DND-41 (cell line): ENCODE data around the gene TRIM29.

Experiments used
- ATAC-seq: fragments of 200-7000 bp; cut with Tn5 transposase; 3 replicates; pipeline ENCODE4 v1.9.1; 2021; ENCODE audit warnings: low read depth; ENCODE audit not compliant: insufficient read depth
- DNase-seq: peaks from one replicate; pipeline ENCODE4 v3.0.0-alpha.2; 2020
- H2AFZ ChIP-seq: 2 replicates; pipeline ENCODE4 v1.6.0; 2012; ENCODE audit warnings: low read depth, low read length
- H3K27ac ChIP-seq: 2 replicates; pipeline ENCODE4 v1.5.1; 2012; ENCODE audit warnings: low read length, inconsistent platforms
- H3K27me3 ChIP-seq: fragments of 200-600 bp; sonication (generic); 2 replicates; pipeline ENCODE4 v1.6.0; 2012; ENCODE audit warnings: low read length, mild to moderate bottlenecking, inconsistent platforms; ENCODE audit not compliant: insufficient read depth, poor library complexity
- H3K36me3 ChIP-seq: 2 replicates; pipeline ENCODE4 v1.5.1; 2012; ENCODE audit warnings: low read length, inconsistent platforms; ENCODE audit not compliant: insufficient read depth
- H3K4me1 ChIP-seq: 2 replicates; pipeline ENCODE4 v1.5.1; 2012; ENCODE audit warnings: mild to moderate bottlenecking, low read length; ENCODE audit not compliant: insufficient read depth
- H3K4me2 ChIP-seq: 2 replicates; pipeline ENCODE4 v1.6.0; 2012; ENCODE audit warnings: mild to moderate bottlenecking, moderate library complexity, low read length, inconsistent platforms; ENCODE audit not compliant: insufficient read depth
- H3K4me3 ChIP-seq, 2 experiments: fragments of 200-600 bp in 1 of 2; shearing (Covaris generic) in 1 of 2; 2 replicates each; pipeline ENCODE4 v1.5.1; 2012 to 2016; ENCODE audit warnings: inconsistent platforms in 2 of 2, low read length in 2 of 2, mild to moderate bottlenecking in 2 of 2, low read depth in 1 of 2, moderate library complexity in 1 of 2
- H3K79me2 ChIP-seq: 2 replicates; pipeline ENCODE4 v1.6.0; 2012; ENCODE audit warnings: low read length, inconsistent platforms; ENCODE audit not compliant: insufficient read depth
- H3K9ac ChIP-seq: 2 replicates; pipeline ENCODE4 v1.6.0; 2012; ENCODE audit warnings: low read depth, mild to moderate bottlenecking, inconsistent platforms, low read length, moderate library complexity
- H3K9me3 ChIP-seq: 2 replicates; pipeline ENCODE4 v1.5.1; 2012; ENCODE audit warnings: low read length, moderate library complexity, mild to moderate bottlenecking, inconsistent platforms; ENCODE audit not compliant: insufficient read depth, severe bottlenecking
- H4K20me1 ChIP-seq: 2 replicates; pipeline ENCODE4 v1.6.0; 2012; ENCODE audit warnings: low read length; ENCODE audit not compliant: insufficient read depth
- EZH2 ChIP-seq: IDR thresholded peaks from 3 replicates; pipeline ENCODE4 v1.6.1; 2012; ENCODE audit warnings: borderline replicate concordance, low read depth, mild to moderate bottlenecking, moderate library complexity, low read length, inconsistent platforms; ENCODE audit not compliant: severe bottlenecking
- TF ChIP-seq, protein P1 (sequence below): IDR thresholded peaks from 2 replicates; pipeline ENCODE4 v1.5.1; 2012; ENCODE audit warnings: borderline replicate concordance, low read length, moderate library complexity, mild to moderate bottlenecking; ENCODE audit not compliant: poor library complexity, severe bottlenecking; ENCODE audit errors: extremely low read depth

Gene TRIM29

GRCh38 chr11:120169981-120170698 is 32.2 kb upstream of the TRIM29 start:
- Histone ChIP-seq H3K27ac (no peak overlapping the region), H3K4me2 (no peak overlapping the region), H3K9ac (no peak overlapping the region), H4K20me1 (peaks cover 7% of the 10 kb centered on the region; the same call in 1 of the 2 replicates), H3K36me3 (no peaks in the 10 kb centered on the region), H3K4me1 (no peaks in the 10 kb centered on the region), H3K9me3 (no peaks in the 10 kb centered on the region), H3K27me3 (peaks cover 25% of the 10 kb centered on the region), H3K4me3 (no peak overlapping the region), H3K79me2 (no peaks in the 10 kb centered on the region), H2AFZ (no peak overlapping the region)
- DNase-seq (no peak), ATAC-seq (no peak)
- TF ChIP-seq EZH2, result no peak
- TF ChIP-seq, protein P1, sequence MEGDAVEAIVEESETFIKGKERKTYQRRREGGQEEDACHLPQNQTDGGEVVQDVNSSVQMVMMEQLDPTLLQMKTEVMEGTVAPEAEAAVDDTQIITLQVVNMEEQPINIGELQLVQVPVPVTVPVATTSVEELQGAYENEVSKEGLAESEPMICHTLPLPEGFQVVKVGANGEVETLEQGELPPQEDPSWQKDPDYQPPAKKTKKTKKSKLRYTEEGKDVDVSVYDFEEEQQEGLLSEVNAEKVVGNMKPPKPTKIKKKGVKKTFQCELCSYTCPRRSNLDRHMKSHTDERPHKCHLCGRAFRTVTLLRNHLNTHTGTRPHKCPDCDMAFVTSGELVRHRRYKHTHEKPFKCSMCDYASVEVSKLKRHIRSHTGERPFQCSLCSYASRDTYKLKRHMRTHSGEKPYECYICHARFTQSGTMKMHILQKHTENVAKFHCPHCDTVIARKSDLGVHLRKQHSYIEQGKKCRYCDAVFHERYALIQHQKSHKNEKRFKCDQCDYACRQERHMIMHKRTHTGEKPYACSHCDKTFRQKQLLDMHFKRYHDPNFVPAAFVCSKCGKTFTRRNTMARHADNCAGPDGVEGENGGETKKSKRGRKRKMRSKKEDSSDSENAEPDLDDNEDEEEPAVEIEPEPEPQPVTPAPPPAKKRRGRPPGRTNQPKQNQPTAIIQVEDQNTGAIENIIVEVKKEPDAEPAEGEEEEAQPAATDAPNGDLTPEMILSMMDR, result no peak

DNA sequence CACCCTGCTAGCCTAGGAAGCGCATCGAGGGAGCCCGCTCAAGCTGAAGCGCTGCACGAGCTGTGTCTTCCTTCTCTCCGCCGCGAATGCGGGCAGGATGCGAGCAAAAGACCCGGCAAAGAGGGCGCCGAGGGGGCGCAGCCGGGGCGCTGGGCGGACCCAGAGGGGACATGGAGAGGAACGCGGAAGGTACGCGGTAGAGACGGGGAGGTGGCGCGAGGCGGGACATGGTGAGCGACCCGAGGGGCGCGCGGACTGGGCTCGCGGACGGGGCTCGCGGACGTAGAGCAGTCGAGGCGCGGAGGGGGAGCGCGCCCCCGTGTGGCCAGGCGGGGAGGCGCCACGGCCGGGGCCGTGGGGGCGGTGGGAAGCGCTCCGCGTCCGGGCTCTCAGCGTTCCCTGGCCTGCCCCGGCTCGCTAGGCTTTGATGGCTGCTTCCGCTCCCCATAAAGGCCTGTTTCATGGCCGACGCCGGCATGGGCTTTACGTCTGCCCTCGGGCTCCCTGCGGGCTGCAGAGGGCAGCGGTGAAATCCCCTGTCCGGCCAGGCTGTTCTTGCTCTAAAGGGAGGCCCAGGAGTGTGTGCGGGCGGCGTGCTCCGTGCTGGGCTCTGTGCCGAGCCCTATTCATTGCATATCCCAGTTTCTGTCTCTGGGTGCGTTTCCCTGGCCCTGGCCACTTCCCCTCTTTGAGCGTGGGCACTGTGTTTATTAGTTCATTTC is 31.2 kb upstream of the TRIM29 start:
- no peak for DNase-seq

DNA sequence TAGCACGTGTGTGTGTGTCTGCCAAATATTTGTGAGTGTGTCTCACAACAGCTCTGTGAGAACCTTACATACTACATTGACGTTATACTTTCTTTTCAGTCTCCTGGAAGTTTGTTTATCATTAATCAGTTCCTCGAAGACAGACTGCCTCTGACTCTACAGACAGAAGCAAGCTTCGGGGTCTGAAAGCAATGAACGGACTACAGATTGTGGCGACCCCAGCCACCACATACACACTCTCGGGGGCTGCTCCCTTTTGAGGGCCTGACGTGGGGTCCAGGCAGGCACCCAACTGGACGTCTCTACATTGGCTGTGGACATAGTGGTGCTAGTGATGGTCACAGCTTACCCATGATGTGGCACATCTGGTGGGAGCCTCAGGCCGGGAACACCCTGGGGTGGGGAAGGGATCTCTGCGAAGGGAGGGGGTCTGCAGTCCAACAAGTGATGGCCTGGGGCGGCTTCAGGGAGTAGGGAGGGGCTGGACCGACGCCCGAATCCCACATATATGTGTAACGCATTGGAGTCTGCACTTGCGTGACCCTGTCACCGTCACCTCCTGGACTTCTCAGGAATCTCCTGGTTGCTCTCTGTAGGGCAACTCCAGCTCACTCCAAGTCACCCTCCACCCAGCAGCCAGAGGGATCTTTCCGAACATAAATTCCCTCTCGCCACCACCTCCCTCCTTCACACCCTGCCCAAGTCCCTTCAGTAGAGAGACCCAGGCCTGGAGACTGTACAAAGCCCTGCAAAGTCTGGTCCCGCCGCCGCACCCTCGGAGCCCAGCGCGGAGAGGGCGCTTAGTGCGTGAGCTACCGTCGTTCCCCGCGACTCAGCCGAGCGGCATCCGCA is 30.4 kb upstream of the TRIM29 start:
- Histone ChIP-seq H3K36me3 (no peaks in the 10 kb centered on the region), H3K9me3 (no peaks in the 10 kb centered on the region), H3K4me3 (no peak overlapping the region), H3K4me2 (no peak overlapping the region), H3K9ac (no peak overlapping the region), H2AFZ (no peak overlapping the region), H3K4me1 (no peaks in the 10 kb centered on the region), H3K79me2 (no peaks in the 10 kb centered on the region), H4K20me1 (peaks cover 6% of the 10 kb centered on the region; the same call in 1 of the 2 replicates), H3K27ac (no peak overlapping the region), H3K27me3 (peaks cover 12% of the 10 kb centered on the region)
- no peak for DNase-seq
- no peak for ATAC-seq
- no peak for TF ChIP-seq EZH2
- TF ChIP-seq, protein P1, result no peak

More for the DNA sequence above, 31.2 kb upstream of the TRIM29 start:
- H3K4me1 ChIP-seq, result no peaks in the 10 kb centered on the region
- peaks cover 7% of the 10 kb centered on the region; the same call in 1 of the 2 replicates for H4K20me1 ChIP-seq
- no peak overlapping the region for H3K27ac ChIP-seq
- no peaks in the 10 kb centered on the region for H3K36me3 ChIP-seq
- H3K9ac ChIP-seq, result no peak overlapping the region
- peaks cover 18% of the 10 kb centered on the region for H3K27me3 ChIP-seq
- no peaks in the 10 kb centered on the region for H3K9me3 ChIP-seq
- H3K79me2 ChIP-seq, result no peaks in the 10 kb centered on the region
- no peak overlapping the region for H3K4me3 ChIP-seq
- no peak overlapping the region for H2AFZ ChIP-seq
- no peak overlapping the region for H3K4me2 ChIP-seq
- ATAC-seq, result no peak
- TF ChIP-seq EZH2, result no peak
- TF ChIP-seq, protein P1, result no peak
